ENCODE measurements around the gene PPM1H.
"Not testable (repeated sequence)": the region's sequence is repeated elsewhere in the genome, so short reads cannot be mapped to it uniquely, and the experiment has no call there.

PPM1H gene

GRCh38 chr12:62668782-62669181 lies 266.2 kb downstream of the PPM1H start:
- DNase-seq = no peak

- DNase-seq = not testable (repeated sequence)
Measured at GRCh38 chr12:62664951-62665350, 270.0 kb downstream of the PPM1H start.

- no peak for DNase-seq
Measured at GRCh38 chr12:62660756-62661155, 274.2 kb downstream of the PPM1H start.

GRCh38 chr12:62659453-62660295 lies 275.3 kb downstream of the PPM1H start:
- no peak for DNase-seq

GRCh38 chr12:62658910-62659309 lies 276.0 kb downstream of the PPM1H start:
- DNase-seq = no peak

- no peak for DNase-seq
Measured at GRCh38 chr12:62657363-62657632, 277.7 kb downstream of the PPM1H start.

GRCh38 chr12:62656591-62657362 lies 278.2 kb downstream of the PPM1H start:
- DNase-seq = no peak

GRCh38 chr12:62655666-62656151 lies 279.2 kb downstream of the PPM1H start:
- DNase-seq = no peak

- DNase-seq = no peak
Measured at GRCh38 chr12:62654326-62655241, 280.4 kb downstream of the PPM1H start.

GRCh38 chr12:62653740-62654139 lies 281.2 kb downstream of the PPM1H start:
- no peak for DNase-seq

- no peak for DNase-seq
Measured at GRCh38 chr12:62653304-62653703, 281.6 kb downstream of the PPM1H start.

- DNase-seq = no peak
Measured at GRCh38 chr12:62651138-62651537, 283.8 kb downstream of the PPM1H start.

GRCh38 chr12:62649412-62650138 lies 285.4 kb downstream of the PPM1H start:
- DNase-seq = no peak

GRCh38 chr12:62647586-62647985 lies 287.4 kb downstream of the PPM1H start:
- DNase-seq = no peak

GRCh38 chr12:62646566-62646965 lies 288.4 kb downstream of the PPM1H start:
- no peak for DNase-seq

- DNase-seq = no peak
Measured at GRCh38 chr12:62643486-62643885, 291.5 kb downstream of the PPM1H start.

- no peak for DNase-seq
Measured at GRCh38 chr12:62642486-62642885, 292.5 kb downstream of the PPM1H start.

- no peak for DNase-seq
Measured at GRCh38 chr12:62640910-62641448, 294.0 kb downstream of the PPM1H start.

GRCh38 chr12:62637679-62638078 lies 297.3 kb downstream of the PPM1H start:
- no peak for DNase-seq

- no peak for DNase-seq
Measured at GRCh38 chr12:62635649-62636048, 299.3 kb downstream of the PPM1H start.

GRCh38 chr12:62632411-62632918 lies 302.5 kb downstream of the PPM1H start:
- no peak for DNase-seq

Measured in activated T-cell treated with anti-CD3 and anti-CD28 coated beads for 4 hours (primary cell).